Caki2 (cell line): ENCODE data around the gene CDH3. TPM values are rescaled to one million over a fixed set of nuclear protein-coding genes. Genes with fewer than 3 reads are reported as not detected.

Source experiments
- DNase-seq: peaks from one replicate; pipeline ENCODE4 v3.0.0-alpha.2; 2015; ENCODE audit warnings: low read depth
- in situ Hi-C: cut with HindIII; loops from 2 replicates; pipeline ENCODE4 v1.10.0; 2016; ENCODE audit warnings: low sequenced_read_pairs, low pct_unique_long_range_greater_than_20kb, mixed read lengths
- total RNA-seq: library from RNA; depleted of rRNA; stranded (reverse); fragments of >200 nt; shearing (Covaris generic); gene quantifications from 2 replicates; pipeline ENCODE4 v1.2.3, GENCODE V29; 2014; ENCODE audit warnings: low replicate concordance; rRNA removed

Gene CDH3
- total RNA-seq, result 0.06 TPM in 1 of 2 replicates, not detected in the other

- in situ Hi-C loops, result no loop called here
These were observed at the start of gene CDH3 for GRCh38 chr16:68644715-68645493. TSS of gene CDH3 (plus strand) at chr16:68645310. CDS start at chr16:68645380, 70 bp downstream.

DNA sequence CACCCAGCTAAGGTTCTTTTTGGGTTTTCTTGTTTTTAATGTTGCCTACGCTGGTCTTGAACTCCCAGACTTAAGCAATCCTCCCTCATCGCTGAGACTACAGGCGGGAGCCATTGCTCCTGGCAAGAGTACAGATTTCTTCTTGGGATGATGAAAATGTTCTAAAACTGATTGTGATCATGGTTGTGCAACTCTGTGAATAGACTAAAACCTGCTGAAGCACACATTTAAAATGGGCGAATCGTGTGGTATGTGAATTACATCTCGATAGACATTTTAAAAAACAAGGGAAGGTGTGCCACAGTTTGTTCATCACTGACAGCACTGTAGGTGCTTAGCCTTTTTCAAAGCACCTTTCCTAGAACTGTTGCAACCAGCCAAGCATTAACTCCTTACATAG, 48.8 kb upstream of the CDH3 start:
- no peak for DNase-seq
- in situ Hi-C loops, result no loop called here

More at GRCh38 chr16:68644715-68645493, at the start of gene CDH3:
- no peak for DNase-seq

- DNase-seq, result no peak
These were observed 45.5 kb upstream of the CDH3 start for GRCh38 chr16:68599586-68599985.

DNA sequence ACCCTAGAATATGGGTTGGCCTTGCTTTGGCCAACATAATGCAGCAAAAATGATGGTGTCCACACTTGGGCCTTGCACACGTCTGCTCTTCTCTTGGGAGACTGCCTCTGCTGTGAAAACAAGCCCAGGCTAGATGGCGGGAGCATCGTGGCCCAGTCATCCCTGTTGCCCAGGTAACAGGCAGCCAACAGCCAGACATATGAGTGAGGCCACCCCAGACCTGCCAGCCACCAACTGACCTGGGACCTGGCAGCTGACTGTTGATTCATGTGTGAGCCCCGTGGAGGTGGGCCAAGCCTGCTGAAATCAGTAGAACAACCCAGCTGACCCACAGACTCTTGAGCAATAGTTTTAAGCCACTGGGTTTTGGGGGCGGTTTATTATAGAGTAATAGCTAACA, 39.4 kb upstream of the CDH3 start:
- in situ Hi-C loops, result no loop called here

More at GRCh38 chr16:68599586-68599985, 45.5 kb upstream of the CDH3 start:
- in situ Hi-C loops, result no loop called here

DNA sequence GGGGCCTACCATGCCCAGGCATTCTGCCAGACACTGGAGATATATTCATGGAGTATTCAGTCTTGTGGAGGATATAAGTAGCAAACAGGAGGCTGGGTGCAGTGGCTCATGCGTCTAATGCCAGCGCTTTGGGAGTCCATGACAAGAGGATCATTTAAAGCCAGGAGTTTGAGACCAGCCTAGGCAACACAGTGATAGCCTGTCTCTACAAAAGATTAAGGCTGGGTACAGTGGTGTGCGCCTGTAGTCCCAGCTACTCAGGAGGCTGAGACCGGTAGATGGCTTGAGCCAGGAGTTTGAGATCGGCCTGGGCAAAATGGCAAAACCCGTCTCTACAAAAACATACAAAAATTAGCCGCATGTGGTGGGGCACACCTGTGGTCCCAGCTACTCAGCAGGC, 37.7 kb upstream of the CDH3 start:
- in situ Hi-C loops, result no loop called here
- DNase-seq, result no peak

More for the DNA sequence above, 39.4 kb upstream of the CDH3 start:
- DNase-seq, result no peak

GRCh38 chr16:68608330-68608729, 36.8 kb upstream of the CDH3 start:
- DNase-seq, result no peak
- in situ Hi-C loops, result no loop called here

DNA sequence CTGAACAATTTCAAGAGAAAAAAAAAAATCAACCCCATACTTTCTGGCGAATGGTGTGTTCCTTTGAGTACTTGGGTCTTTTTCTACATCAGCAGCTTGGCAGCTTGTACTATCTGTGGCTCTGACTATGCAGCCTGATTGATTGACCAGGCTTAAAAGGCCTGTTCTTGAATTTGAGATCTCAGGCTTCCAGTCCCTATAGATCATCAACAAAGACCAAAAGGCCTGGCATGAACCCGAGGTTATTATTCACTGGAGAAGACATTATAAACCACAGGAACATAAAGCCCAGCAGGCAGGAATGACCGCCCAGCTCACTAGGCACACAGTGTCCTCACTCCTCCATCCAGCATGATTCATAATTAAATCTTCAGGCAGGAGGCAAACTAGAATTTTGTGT, 32.1 kb upstream of the CDH3 start:
- in situ Hi-C loops, result no loop called here
- no peak for DNase-seq

- DNase-seq, result no peak
- in situ Hi-C loops, result no loop called here
These were observed 27.4 kb upstream of the CDH3 start for GRCh38 chr16:68617734-68618133.

GRCh38 chr16:68626557-68626956, 18.6 kb upstream of the CDH3 start:
- no peak for DNase-seq
- in situ Hi-C loops, result no loop called here

DNA sequence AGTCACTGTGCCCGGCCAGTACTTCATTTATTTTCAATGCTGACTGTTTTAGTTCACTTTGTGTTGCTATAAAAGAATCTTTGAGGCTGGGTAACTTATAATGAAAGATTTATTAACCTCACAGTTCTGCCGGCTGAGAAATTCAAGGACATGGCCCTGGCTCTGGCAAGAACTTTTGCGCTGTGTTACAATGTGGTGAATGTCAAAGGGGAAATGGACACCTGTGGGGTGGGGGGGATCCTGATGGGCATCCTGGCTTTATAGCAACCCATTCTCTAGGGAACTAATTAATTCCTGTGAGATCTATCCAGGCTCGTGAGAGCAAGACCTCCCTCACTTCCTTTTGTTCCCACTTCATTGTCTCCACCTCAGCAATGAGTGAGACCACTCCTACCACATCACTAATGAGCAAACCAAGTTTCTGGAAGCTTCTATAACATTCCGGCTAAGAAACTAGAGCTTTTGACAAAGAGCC, 17.1 kb upstream of the CDH3 start:
- in situ Hi-C loops, result no loop called here
- no peak for DNase-seq

- in situ Hi-C loops, result no loop called here
- no peak for DNase-seq
These were observed 15.7 kb upstream of the CDH3 start for GRCh38 chr16:68629351-68629910.

GRCh38 chr16:68636064-68636560, 9.0 kb upstream of the CDH3 start:
- no peak for DNase-seq
- in situ Hi-C loops, result no loop called here

GRCh38 chr16:68636818-68637217, 8.3 kb upstream of the CDH3 start:
- no peak for DNase-seq
- in situ Hi-C loops, result no loop called here

DNA sequence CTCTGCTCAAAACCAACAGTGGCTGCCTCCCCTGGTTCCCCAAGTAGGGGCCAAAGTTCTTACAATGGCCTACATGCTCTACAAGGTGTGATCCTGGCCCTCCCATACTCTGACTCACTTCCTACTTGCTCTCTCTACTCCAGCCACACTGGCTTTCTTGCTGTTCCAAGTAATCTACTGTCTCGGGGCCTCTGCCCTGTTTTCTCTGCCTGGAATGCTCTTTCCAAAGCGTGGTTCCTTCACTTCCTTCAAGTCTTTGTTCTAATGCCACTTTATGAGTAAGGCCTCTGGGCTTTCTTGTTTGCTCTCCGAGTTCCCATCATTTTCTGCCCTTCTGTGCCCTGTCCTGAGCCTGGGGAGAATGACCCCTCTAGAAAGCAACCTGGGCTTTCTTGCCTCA, 4.1 kb upstream of the CDH3 start:
- no peak for DNase-seq
- in situ Hi-C loops, result no loop called here

DNA sequence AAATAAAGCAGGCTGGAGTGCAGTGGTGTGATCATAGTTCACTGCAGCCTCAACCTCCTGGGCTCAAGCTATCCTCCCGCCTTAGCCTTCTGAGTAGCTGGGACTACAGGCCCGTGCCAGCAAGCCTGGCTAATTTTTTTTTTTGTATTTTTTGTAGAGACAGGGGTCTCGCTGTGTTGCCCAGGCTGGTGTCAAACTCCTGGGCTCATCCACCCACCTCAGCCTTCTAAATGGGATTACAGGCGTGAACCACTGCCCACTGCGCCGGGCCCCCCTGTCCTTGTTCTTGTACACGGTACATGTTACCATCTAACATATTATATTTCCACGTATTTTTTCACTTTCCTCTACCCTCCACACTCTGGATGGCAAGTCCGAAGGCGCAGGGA, 3.1 kb upstream of the CDH3 start:
- in situ Hi-C loops, result no loop called here
- no peak for DNase-seq

DNA sequence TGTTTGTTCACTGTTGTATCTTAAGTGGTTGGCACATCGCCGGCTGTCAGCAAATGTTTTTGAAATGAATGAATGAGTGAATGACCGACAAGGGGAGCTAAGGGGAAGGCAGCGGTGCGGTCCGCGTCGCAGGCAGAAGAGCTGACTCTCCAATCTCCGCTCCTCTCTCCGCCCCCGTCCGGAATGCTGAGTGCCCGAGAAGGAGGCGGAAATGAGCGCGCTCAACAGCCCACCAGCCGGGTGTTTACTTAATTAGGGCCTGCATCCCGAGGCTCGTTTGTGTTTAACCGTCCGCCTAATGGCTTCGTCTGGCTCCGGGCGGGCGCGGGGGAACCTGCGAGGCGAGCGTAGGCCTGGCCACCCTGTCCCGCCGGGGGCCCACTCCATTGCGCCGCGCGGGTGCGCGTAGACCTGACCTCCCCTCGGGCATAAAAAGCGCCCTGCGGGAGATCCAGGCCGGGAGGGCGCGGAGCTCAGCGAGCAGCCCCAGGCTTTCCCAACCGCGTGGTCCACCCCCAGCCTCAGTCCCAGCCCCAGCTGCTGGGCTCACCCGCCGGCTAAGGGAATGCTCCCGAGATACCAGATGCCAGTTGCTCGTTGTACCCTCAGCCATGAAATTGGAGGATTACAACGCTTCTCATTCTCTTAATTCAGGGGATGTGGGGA, 2.5 kb upstream of the CDH3 start:
- no peak for DNase-seq
- in situ Hi-C loops, result no loop called here

DNA sequence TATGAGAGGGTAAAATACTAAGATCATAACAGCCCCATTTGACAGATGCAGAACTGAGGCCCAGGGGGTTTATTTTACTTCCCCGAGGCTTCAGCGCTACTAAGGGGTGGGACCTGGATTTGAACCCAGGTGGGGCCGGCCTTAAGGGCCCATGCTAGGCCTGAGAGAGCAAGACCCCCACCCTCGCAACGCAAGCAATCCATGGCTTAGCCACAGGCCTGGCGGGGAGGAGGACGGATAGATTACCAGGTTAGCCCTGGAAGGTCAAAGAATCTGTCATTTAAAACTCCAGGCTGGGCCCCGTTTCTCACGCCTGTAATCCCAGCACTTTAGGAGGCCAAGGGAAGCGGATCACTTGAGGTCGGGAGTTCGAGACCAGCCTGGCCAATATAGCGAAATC, 1.9 kb upstream of the CDH3 start:
- DNase-seq, result no peak
- in situ Hi-C loops, result no loop called here

DNA sequence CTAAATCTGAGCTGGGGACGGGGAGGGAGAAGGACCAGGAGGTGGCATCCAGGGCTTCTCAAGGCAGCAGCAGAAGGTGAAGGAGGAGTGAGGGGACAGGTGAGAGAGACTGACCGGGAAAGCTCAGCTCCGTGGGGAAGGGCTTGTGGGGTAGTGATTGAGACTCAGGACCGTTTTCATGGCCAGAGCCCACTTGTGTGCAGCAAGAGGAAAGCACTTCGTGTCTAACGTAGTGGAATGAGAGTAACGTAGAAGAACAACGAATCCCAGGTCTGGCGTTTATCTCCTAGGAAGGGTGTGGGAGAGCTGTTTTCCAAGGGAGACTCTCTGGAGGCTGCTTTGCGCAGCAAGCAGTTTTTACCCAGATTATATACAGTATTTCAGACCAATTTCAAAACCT, 1.3 kb upstream of the CDH3 start:
- in situ Hi-C loops, result no loop called here
- no peak for DNase-seq

DNA sequence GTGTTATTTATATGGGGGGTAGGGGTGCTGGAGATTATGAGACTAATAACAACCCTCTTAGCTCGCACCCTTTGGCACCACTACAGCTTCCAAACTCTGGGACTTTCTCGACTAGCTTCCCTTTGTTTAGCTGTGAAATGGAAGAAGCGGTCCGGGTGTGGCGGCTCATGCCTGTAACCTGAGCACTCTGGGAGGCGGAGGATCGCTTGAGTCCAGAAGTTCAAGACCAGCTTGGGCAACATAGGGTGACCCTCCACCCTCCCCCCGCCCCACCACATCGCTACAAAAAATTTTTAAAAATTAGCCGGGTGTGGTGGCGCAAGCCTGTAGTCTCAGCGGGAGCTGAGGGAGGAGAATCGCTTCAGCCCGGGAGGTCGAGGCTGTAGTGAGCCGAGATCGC, 814 bp upstream of the CDH3 start:
- no peak for DNase-seq
- in situ Hi-C loops, result no loop called here
